Lung (tissue), 12 donors: ENCODE results near the gene ERICH2. TPM values are rescaled to one million over a fixed set of nuclear protein-coding genes. Genes with fewer than 3 reads are reported as not detected.

Source experiments
- ATAC-seq: fragments of 200-7000 bp; cut with Tn5 transposase; one replicate; pipeline ENCODE4 v1.9.1; 2020; ENCODE audit warnings: moderate number of reproducible peaks; ENCODE audit not compliant: insufficient read depth, low FRiP score
- DNase-seq, 3 donors: peaks; one replicate each; pipeline ENCODE4 v3.0.0-alpha.2; 2013 to 2017
- H3K27ac ChIP-seq, 2 donors: one replicate each; pipeline ENCODE4 v1.5.1; 2013; ENCODE audit warnings: mild to moderate bottlenecking in 2 of 2, moderate library complexity in 2 of 2, control low read depth in 1 of 2, inconsistent platforms in 1 of 2, low read depth in 1 of 2, low read length in 1 of 2
- H3K27me3 ChIP-seq, 3 donors: one replicate each; pipeline ENCODE4 v1.5.1; 2013; ENCODE audit warnings: low read length in 2 of 3; ENCODE audit not compliant: control insufficient read depth in 3 of 3, insufficient read depth in 3 of 3
- H3K36me3 ChIP-seq, 4 donors: one replicate each; pipeline ENCODE4 v1.5.1; 2013; ENCODE audit warnings: low read length in 4 of 4, mild to moderate bottlenecking in 1 of 4, moderate library complexity in 1 of 4; ENCODE audit not compliant: control insufficient read depth in 4 of 4, insufficient read depth in 4 of 4
- H3K4me1 ChIP-seq, 5 donors: one replicate each; pipeline ENCODE4 v1.5.1; 2013; ENCODE audit warnings: low read length in 5 of 5, mild to moderate bottlenecking in 2 of 5, moderate library complexity in 1 of 5; ENCODE audit not compliant: control insufficient read depth in 5 of 5, insufficient read depth in 5 of 5
- H3K4me3 ChIP-seq: one replicate; pipeline ENCODE4 v1.5.1; 2013; ENCODE audit warnings: mild to moderate bottlenecking, control low read depth, moderate library complexity
- H3K9ac ChIP-seq, 2 donors: one replicate each; pipeline ENCODE4 v1.5.1; 2013; ENCODE audit warnings: low read length in 2 of 2, control low read depth in 1 of 2; ENCODE audit not compliant: insufficient read depth in 1 of 2
- H3K9me3 ChIP-seq, 4 donors: one replicate each; pipeline ENCODE4 v1.5.1; 2013; ENCODE audit warnings: low read length in 3 of 4, mild to moderate bottlenecking in 1 of 4, moderate library complexity in 1 of 4; ENCODE audit not compliant: control insufficient read depth in 4 of 4, insufficient read depth in 3 of 4
- WGBS, 2 donors: extraction: QIAGEN DNeasy Blood & Tissue Kit; methylation state at CpG; one replicate each; pipeline ENCODE4 v1.1.7; 2013; 5-methylcytosine and 5-hydroxymethylcytosine counted together
- polyA plus RNA-seq, 2 donors: library from polyadenylated mRNA; stranded (reverse); fragments of 200-250 nt; gene quantifications; one replicate each; pipeline ENCODE4 v1.2.1, GENCODE V29; 2013
- total RNA-seq, 2 donors: library from RNA; depleted of rRNA in 1 of 2; stranded (reverse); fragments of >200 nt in 1 of 2; gene quantifications; one replicate each; pipeline ENCODE4 v1.2.1, GENCODE V29; 2014 to 2021
- TF ChIP-seq, protein P1 (sequence below): IDR thresholded peaks from 2 replicates; pipeline ENCODE4 v1.5.1; 2012; ENCODE audit warnings: mild to moderate bottlenecking; ENCODE audit errors: control extremely low read depth, extremely low read depth
- donor health status: control.
- donor health status: control.
- donor health status: Bipolar disorder and iron deficiency.
- donor health status: healthy.
- donor health status: DM: yes; HTN: yes; CAD: no.

The ERICH2 gene
- total and polyA plus RNA-seq, 4 donors, result 4.6 to 34.9 (median 11.3) TPM

DNA sequence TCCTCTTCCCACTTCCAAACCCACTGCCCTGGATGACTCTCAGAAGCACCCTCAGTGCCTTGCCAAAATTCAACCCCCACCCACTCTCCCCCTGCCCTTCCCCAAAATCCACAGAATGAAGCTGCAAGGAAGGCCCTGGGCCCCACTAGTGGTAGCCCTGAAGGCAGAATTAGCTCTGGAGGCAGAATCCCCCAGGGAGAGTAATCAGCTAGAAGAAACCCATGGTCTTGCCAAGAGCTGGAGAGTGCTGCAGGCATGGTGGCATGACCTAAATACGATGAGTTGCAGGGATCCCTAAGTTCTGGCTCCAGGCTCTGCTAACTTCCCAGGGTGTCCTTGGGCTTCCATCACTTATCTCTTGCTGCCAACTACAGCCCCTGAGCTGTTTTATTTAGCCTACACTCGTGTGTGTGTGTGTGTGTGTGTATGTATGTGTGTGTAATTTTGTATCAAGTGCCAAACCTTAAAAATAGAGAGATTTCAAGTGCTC, 54.4 kb downstream of the ERICH2 start:
- Histone ChIP-seq H3K27ac (no peak overlapping the region), H3K36me3 (no peaks in the 10 kb centered on the region), H3K9me3 (peaks cover 0 to 5% (median 0%) of the 10 kb centered on the region in 4 donors), H3K4me1 (peaks cover 0 to 30% (median 9%) of the 10 kb centered on the region in 5 donors), H3K9ac (no peak overlapping the region), H3K4me3 (no peak overlapping the region), H3K27me3 (peaks cover 3 to 75% (median 44%) of the 10 kb centered on the region in 3 donors)
- TF ChIP-seq, protein P1, sequence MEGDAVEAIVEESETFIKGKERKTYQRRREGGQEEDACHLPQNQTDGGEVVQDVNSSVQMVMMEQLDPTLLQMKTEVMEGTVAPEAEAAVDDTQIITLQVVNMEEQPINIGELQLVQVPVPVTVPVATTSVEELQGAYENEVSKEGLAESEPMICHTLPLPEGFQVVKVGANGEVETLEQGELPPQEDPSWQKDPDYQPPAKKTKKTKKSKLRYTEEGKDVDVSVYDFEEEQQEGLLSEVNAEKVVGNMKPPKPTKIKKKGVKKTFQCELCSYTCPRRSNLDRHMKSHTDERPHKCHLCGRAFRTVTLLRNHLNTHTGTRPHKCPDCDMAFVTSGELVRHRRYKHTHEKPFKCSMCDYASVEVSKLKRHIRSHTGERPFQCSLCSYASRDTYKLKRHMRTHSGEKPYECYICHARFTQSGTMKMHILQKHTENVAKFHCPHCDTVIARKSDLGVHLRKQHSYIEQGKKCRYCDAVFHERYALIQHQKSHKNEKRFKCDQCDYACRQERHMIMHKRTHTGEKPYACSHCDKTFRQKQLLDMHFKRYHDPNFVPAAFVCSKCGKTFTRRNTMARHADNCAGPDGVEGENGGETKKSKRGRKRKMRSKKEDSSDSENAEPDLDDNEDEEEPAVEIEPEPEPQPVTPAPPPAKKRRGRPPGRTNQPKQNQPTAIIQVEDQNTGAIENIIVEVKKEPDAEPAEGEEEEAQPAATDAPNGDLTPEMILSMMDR, result no peak
- DNase-seq, result no peak
- no peak for ATAC-seq
- WGBS, 2 donors, result 59 to 66% methylated on average over 2 of the region's 2 CpGs

DNA sequence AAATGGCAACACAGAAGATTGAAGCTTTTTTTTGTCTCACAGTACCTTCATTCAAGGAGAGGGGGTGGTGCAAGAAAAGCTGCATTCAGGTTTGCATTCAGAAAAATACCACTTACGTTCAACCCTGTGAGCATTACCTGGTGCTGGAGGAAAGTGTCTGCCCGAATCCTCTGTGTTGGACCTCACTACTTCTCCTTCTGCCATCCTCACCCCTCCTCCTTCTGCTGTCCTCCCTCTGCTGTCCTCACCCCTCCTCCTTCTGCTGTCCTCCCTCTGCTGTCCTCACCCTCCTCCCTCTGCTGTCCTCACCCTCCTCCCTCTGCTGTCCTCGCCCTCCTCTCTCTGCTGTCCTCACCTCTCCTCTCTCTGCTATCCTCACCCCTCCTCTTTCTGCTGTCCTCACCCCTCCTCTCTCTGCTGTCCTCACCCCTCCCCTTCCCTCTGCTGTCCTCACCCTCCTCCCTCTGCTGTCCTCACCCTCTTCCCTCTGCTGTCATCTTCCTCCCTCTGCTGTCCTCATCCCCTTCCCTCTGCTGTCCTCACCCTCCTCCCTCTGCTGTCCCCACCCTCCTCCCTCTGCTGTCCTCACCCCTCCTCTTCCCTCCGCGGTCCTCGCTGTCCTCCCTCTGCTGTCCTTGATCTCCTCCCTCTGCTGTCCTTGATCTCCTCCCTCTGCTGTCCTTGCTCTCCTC, 57.8 kb downstream of the ERICH2 start:
- Histone ChIP-seq H3K36me3 (no peaks in the 10 kb centered on the region), H3K9ac (no peak overlapping the region), H3K4me1 (peaks cover 0 to 7% (median under 1%) of the 10 kb centered on the region in 5 donors), H3K27me3 (peaks cover 0 to 42% (median 12%) of the 10 kb centered on the region in 3 donors), H3K4me3 (no peak overlapping the region), H3K9me3 (peaks cover 0 to 2% (median 0%) of the 10 kb centered on the region in 4 donors), H3K27ac (no peak overlapping the region)
- no peak for DNase-seq
- WGBS, 2 donors, result 91 to 93% methylated on average over 6 of the region's 6 CpGs
- no peak for ATAC-seq
- TF ChIP-seq, protein P1, result no peak

GRCh38 chr2:170828533-170828916, 58.3 kb downstream of the ERICH2 start:
- DNase-seq (no peak), ATAC-seq (no peak)
- TF ChIP-seq, protein P1, result no peak
- H3K27ac ChIP-seq, result no peak overlapping the region
- peaks cover 0 to 3% (median 0%) of the 10 kb centered on the region in 5 donors for H3K4me1 ChIP-seq
- peaks cover 0 to 39% (median 12%) of the 10 kb centered on the region in 3 donors for H3K27me3 ChIP-seq
- peaks cover 0 to 2% (median 0%) of the 10 kb centered on the region in 4 donors for H3K9me3 ChIP-seq
- no peak overlapping the region for H3K4me3 ChIP-seq
- WGBS, 2 donors, result 82 to 85% methylated on average over 5 of the region's 5 CpGs
- H3K9ac ChIP-seq, result no peak overlapping the region
- H3K36me3 ChIP-seq, result no peaks in the 10 kb centered on the region
